Measurements from ENCODE around the gene SPATA2. TPM values are rescaled to one million over a fixed set of nuclear protein-coding genes. Genes with fewer than 3 reads are reported as not detected.

SPATA2 gene
- total RNA-seq, 1 experiment from 2014 or later: 6.6 TPM

- ATAC-seq: no peak
- Histone ChIP-seq H2AFZ (ENCODE audit: low read depth, low read length, poor library complexity, severe bottlenecking) (no peak overlapping the region), H3K27ac (ENCODE audit: low read depth, low read length) (no peak overlapping the region), H4K20me1 (ENCODE audit: insufficient read depth) (no peaks in the 10 kb centered on the region), H3K4me2 (ENCODE audit: low read length) (no peak overlapping the region), H3K27me3 (ENCODE audit: insufficient read depth, low read length) (no peaks in the 10 kb centered on the region), H3K79me2 (ENCODE audit: insufficient read depth, low read length) (no peaks in the 10 kb centered on the region), H3K9ac (ENCODE audit: low read length) (no peak overlapping the region), H3K9me2 (ENCODE audit: insufficient read depth) (no peaks in the 10 kb centered on the region), H3K4me3 (replicated peaks in 1 of 2; ENCODE audit: low read depth in 1 of 2, low read length in 2 of 2) (no peak overlapping the region), H3K9me3 (ENCODE audit: control insufficient read depth in 1 of 2, insufficient read depth in 1 of 2, low read depth in 1 of 2, low read length in 2 of 2) (no peaks in the 10 kb centered on the region), H3K36me3 (ENCODE audit: control insufficient read depth in 1 of 2, insufficient read depth in 2 of 2, low read length in 2 of 2) (no peaks in the 10 kb centered on the region), H3K4me1 (ENCODE audit: control insufficient read depth in 1 of 2, insufficient read depth in 2 of 2, low read length in 2 of 2) (peaks cover 0 to 5% of the 10 kb centered on the region in 2 experiments; a peak in 1 of 4 replicates)
- no peak for DNase-seq (ENCODE audit: low read depth, low spot score)
- RAD21 ChIA-PET (ENCODE audit: low non-redundant PET in 1 of 2, low total read pairs in 2 of 2, uncharacterized antibody in 2 of 2, unreplicated experiment in 2 of 2): no interaction called here
- intact Hi-C loops (cut with micrococcal nuclease): loop anchor here (5.0 kb wide), 2 partner anchors 182 to 348 kb away; no protein-coding TSS in a partner anchor
- TF ChIP-seq RAD21 (IDR thresholded peaks at IDR 0.05; ENCODE audit: low read depth): peak; percentile 42
- no peak for TF ChIP-seq EGR1 (IDR thresholded peaks at IDR 0.05; ENCODE audit: low read depth)
- TF ChIP-seq CTCF (IDR thresholded peaks at IDR 0.05 in 2 of 3, conservative IDR thresholded peaks at IDR 0.05 in 1 of 3; ENCODE audit: borderline replicate concordance in 1 of 3, insufficient read depth in 1 of 3, low read depth in 2 of 3, low read length in 2 of 3): peak; percentile 43 to 56 (median 51); a peak in 5 of 6 replicates
- no peak for TF ChIP-seq POLR2A (IDR thresholded peaks at IDR 0.05; ENCODE audit: borderline replicate concordance, extremely low read depth, insufficient read depth, insufficient read length)
- BruUV-seq (replicated peaks): no TSS peak
- POLR2A ChIA-PET: no interaction called here
- CTCF ChIA-PET: interaction anchor here (1.6 to 5.5 kb wide), 2 partner anchors 181 to 280 kb away, joined by 4 to 43 read pairs; no protein-coding TSS in a partner anchor
Observed at GRCh38 chr20:49889935-49890333, 25.4 kb downstream of the SPATA2 start.

- H3K4me3 ChIP-seq (replicated peaks in 1 of 2; ENCODE audit: low read depth in 1 of 2, low read length in 2 of 2): no peak overlapping the region
- ATAC-seq (peak; percentile 15), DNase-seq (ENCODE audit: low read depth, low spot score) (no peak)
- H3K4me2 ChIP-seq (ENCODE audit: low read length): no peak overlapping the region
- CTCF ChIA-PET: interaction anchor here (1.0 to 5.5 kb wide), 16 partner anchors 8 to 380 kb away, joined by 3 to 43 read pairs (median 4); no protein-coding TSS in a partner anchor
- RAD21 ChIA-PET (ENCODE audit: low non-redundant PET in 1 of 2, low total read pairs in 2 of 2, uncharacterized antibody in 2 of 2, unreplicated experiment in 2 of 2): interaction anchor here (0.6 to 1.5 kb wide), 2 partner anchors 195 to 278 kb away, joined by 3 read pairs; no protein-coding TSS in a partner anchor
- H3K36me3 ChIP-seq (ENCODE audit: control insufficient read depth in 1 of 2, insufficient read depth in 2 of 2, low read length in 2 of 2): no peaks in the 10 kb centered on the region
- POLR2A ChIA-PET: no interaction called here
- peaks cover 0 to 5% of the 10 kb centered on the region in 2 experiments; a peak in 1 of 4 replicates for H3K4me1 ChIP-seq (ENCODE audit: control insufficient read depth in 1 of 2, insufficient read depth in 2 of 2, low read length in 2 of 2)
- no peaks in the 10 kb centered on the region for H3K79me2 ChIP-seq (ENCODE audit: insufficient read depth, low read length)
- no peak overlapping the region for H3K9ac ChIP-seq (ENCODE audit: low read length)
- no peak overlapping the region for H2AFZ ChIP-seq (ENCODE audit: low read depth, low read length, poor library complexity, severe bottlenecking)
- intact Hi-C loops (cut with micrococcal nuclease): loop anchor here (5.0 kb wide), 2 partner anchors 183 to 347 kb away; no protein-coding TSS in a partner anchor
- no TSS peak for BruUV-seq (replicated peaks)
- no peaks in the 10 kb centered on the region for H4K20me1 ChIP-seq (ENCODE audit: insufficient read depth)
- H3K27ac ChIP-seq (ENCODE audit: low read depth, low read length): no peak overlapping the region
- H3K9me3 ChIP-seq (ENCODE audit: control insufficient read depth in 1 of 2, insufficient read depth in 1 of 2, low read depth in 1 of 2, low read length in 2 of 2): no peaks in the 10 kb centered on the region
- H3K27me3 ChIP-seq (ENCODE audit: insufficient read depth, low read length): no peaks in the 10 kb centered on the region
- H3K9me2 ChIP-seq (ENCODE audit: insufficient read depth): no peaks in the 10 kb centered on the region
- TF ChIP-seq SP1 (IDR thresholded peaks at IDR 0.05; ENCODE audit: low read depth): no peak
- no peak for TF ChIP-seq SRF (IDR thresholded peaks at IDR 0.05; ENCODE audit: low read depth)
- no peak for TF ChIP-seq YY1 (IDR thresholded peaks at IDR 0.05; ENCODE audit: extremely low read depth, insufficient replicate concordance, low read depth, low read length)
- no peak for TF ChIP-seq SIN3A (IDR thresholded peaks at IDR 0.05; ENCODE audit: low read depth)
- no peak for TF ChIP-seq JUND (IDR thresholded peaks at IDR 0.05)
- no peak for TF ChIP-seq EZH2 (IDR thresholded peaks at IDR 0.05)
- TF ChIP-seq CEBPB (IDR thresholded peaks at IDR 0.05; ENCODE audit: low read depth): no peak
- TF ChIP-seq ATF3 (IDR thresholded peaks at IDR 0.05): no peak
- no peak for TF ChIP-seq CBX3 (IDR thresholded peaks at IDR 0.05; ENCODE audit: low read depth)
- TF ChIP-seq FOSL1 (IDR thresholded peaks at IDR 0.05; ENCODE audit: low read depth): no peak
- TF ChIP-seq ELF1 (IDR thresholded peaks at IDR 0.05; ENCODE audit: borderline replicate concordance, low read depth): no peak
- TF ChIP-seq TCF7L2 (IDR thresholded peaks at IDR 0.05; ENCODE audit: borderline replicate concordance, extremely low read depth, insufficient read depth, insufficient read length): no peak
- TF ChIP-seq EZH2phosphoT487 (IDR thresholded peaks at IDR 0.05; ENCODE audit: borderline replicate concordance): no peak
- TF ChIP-seq POLR2A (IDR thresholded peaks at IDR 0.05; ENCODE audit: borderline replicate concordance, extremely low read depth, insufficient read depth, insufficient read length): no peak
Observed at GRCh38 chr20:49889001-49889934, 26.1 kb downstream of the SPATA2 start.
